HCT116 (cell line): ENCODE data around the gene FOXI3. TPM values are rescaled to one million over a fixed set of nuclear protein-coding genes. Genes with fewer than 3 reads are reported as not detected.

Experiments
- ATAC-seq: fragments of 200-7000 bp; cut with Tn5 transposase; 2 replicates; pipeline ENCODE4 v1.9.1; 2020; ENCODE audit warnings: mild to moderate bottlenecking, moderate library complexity
- BruUV-seq: library from RNA; stranded (reverse); fragments of 400-500 nt; replicated peaks from 2 replicates; lab custom pipeline; 2021; lab: Mats Ljungman, UMichigan
- CTCF ChIA-PET: fragments of 300-600 bp; sonication (Branson Sonifier 250); formaldehyde crosslinking; loops from one replicate; lab custom pipeline; 2021; ENCODE audit warnings: antibody characterized with exemption; lab: Charles Lee
- POLR2A ChIA-PET: fragments of 300-600, 350-600 bp; sonication (Branson Sonifier 250); formaldehyde crosslinking; loops from one replicate; lab custom pipeline; 2021; ENCODE audit warnings: antibody characterized with exemption; lab: Charles Lee
- RAD21 ChIA-PET, 2 experiments: fragments of 300-600 bp; sonication (Branson Sonifier 250); formaldehyde crosslinking; loops; one replicate each; lab custom pipeline; 2023; ENCODE audit warnings: low total read pairs in 2 of 2; ENCODE audit not compliant: uncharacterized antibody in 2 of 2, unreplicated experiment in 2 of 2, low non-redundant PET in 1 of 2; lab: Charles Lee
- DNase-seq: peaks from one replicate; pipeline ENCODE4 v3.0.0-alpha.2; 2010; ENCODE audit warnings: low read depth, low spot score
- H2AFZ ChIP-seq: fragments of 200-600 bp; shearing (Covaris generic), sonication (generic); 2 replicates; pipeline ENCODE4 v1.6.1; 2017; ENCODE audit warnings: low read depth, mixed run types, mixed read lengths, antibody characterized with exemption, low read length; ENCODE audit not compliant: poor library complexity, severe bottlenecking
- H3K27ac ChIP-seq: 2 replicates; pipeline ENCODE4 v1.5.1; 2012; ENCODE audit warnings: low read depth, low read length
- H3K27me3 ChIP-seq: fragments of 200-600 bp; sonication (generic); 2 replicates; pipeline ENCODE4 v1.6.1; 2016; ENCODE audit warnings: mixed run types, low read length, mixed read lengths; ENCODE audit not compliant: insufficient read depth
- H3K36me3 ChIP-seq, 2 experiments: fragments of 200-500 bp in 1 of 2; fragments of 200-600 bp in 1 of 2; sonication (Bioruptor generic) in 1 of 2; sonication (generic) in 1 of 2; 2 replicates each; pipeline versions ENCODE4 v1.5.1 to v1.6.1; 2014 to 2016; ENCODE audit warnings: low read length in 2 of 2, inconsistent platforms in 1 of 2, mixed read lengths in 1 of 2, mixed run types in 1 of 2; ENCODE audit not compliant: insufficient read depth in 2 of 2, control insufficient read depth in 1 of 2
- H3K4me1 ChIP-seq, 2 experiments: fragments of 200-600 bp in 1 of 2; sonication (generic) in 1 of 2; 2 replicates each; pipeline versions ENCODE4 v1.5.1 to v1.6.1; 2012 to 2017; ENCODE audit warnings: low read length in 2 of 2, inconsistent platforms in 1 of 2, mild to moderate bottlenecking in 1 of 2, mixed read lengths in 1 of 2, mixed run types in 1 of 2, moderate library complexity in 1 of 2; ENCODE audit not compliant: insufficient read depth in 2 of 2, control insufficient read depth in 1 of 2
- H3K4me2 ChIP-seq: fragments of 200-600 bp; sonication (generic); 2 replicates; pipeline ENCODE4 v1.6.1; 2017; ENCODE audit warnings: mixed run types, low read length, mixed read lengths
- H3K4me3 ChIP-seq, 2 experiments: fragments of 200-600 bp in 1 of 2; sonication (generic) in 1 of 2; replicated peaks in 1 of 2; 2 replicates each; pipeline ENCODE4 v1.5.1; 2011 to 2016; ENCODE audit warnings: low read length in 2 of 2, control low read depth in 1 of 2, low read depth in 1 of 2, mild to moderate bottlenecking in 1 of 2, mixed read lengths in 1 of 2, mixed run types in 1 of 2
- H3K79me2 ChIP-seq: fragments of 200-600 bp; sonication (generic); 2 replicates; pipeline ENCODE4 v1.6.1; 2017; ENCODE audit warnings: mild to moderate bottlenecking, mixed run types, low read length, moderate library complexity, mixed read lengths; ENCODE audit not compliant: insufficient read depth
- H3K9ac ChIP-seq: fragments of 200-600 bp; sonication (generic); 2 replicates; pipeline ENCODE4 v1.6.1; 2016; ENCODE audit warnings: low read length, mixed read lengths
- H3K9me2 ChIP-seq: fragments of 200-600 bp; sonication (generic), shearing (Covaris generic); 2 replicates; pipeline ENCODE4 v1.6.1; 2017; ENCODE audit warnings: mixed run types, mild to moderate bottlenecking, moderate library complexity; ENCODE audit not compliant: insufficient read depth
- H3K9me3 ChIP-seq, 2 experiments: fragments of 200-500 bp in 1 of 2; fragments of 200-600 bp in 1 of 2; sonication (Bioruptor generic) in 1 of 2; sonication (generic) in 1 of 2; 2 replicates each; pipeline ENCODE4 v1.6.1; 2014 to 2017; ENCODE audit warnings: low read length in 2 of 2, mixed read lengths in 2 of 2, inconsistent platforms in 1 of 2, low read depth in 1 of 2, mild to moderate bottlenecking in 1 of 2, mixed run types in 1 of 2, moderate library complexity in 1 of 2; ENCODE audit not compliant: control insufficient read depth in 1 of 2, insufficient read depth in 1 of 2
- H4K20me1 ChIP-seq: fragments of 200-600 bp; sonication (generic), shearing (Covaris generic); 2 replicates; pipeline ENCODE4 v1.6.1; 2017; ENCODE audit warnings: mixed run types, mild to moderate bottlenecking, moderate library complexity; ENCODE audit not compliant: insufficient read depth
- CBX3 ChIP-seq: IDR thresholded peaks from 2 replicates; pipeline ENCODE4 v1.6.1; 2012; ENCODE audit warnings: low read depth
- ELF1 ChIP-seq: IDR thresholded peaks from 2 replicates; pipeline ENCODE4 v1.6.1; 2012; ENCODE audit warnings: low read depth, borderline replicate concordance
- EZH2 ChIP-seq: fragments of 200-600 bp; sonication (generic); IDR thresholded peaks from 2 replicates; pipeline ENCODE4 v1.6.1; 2017; ENCODE audit warnings: antibody characterized with exemption, mixed run types
- EZH2phosphoT487 ChIP-seq: fragments of 200-600 bp; IDR thresholded peaks from 2 replicates; pipeline ENCODE4 v1.6.1; 2018; ENCODE audit warnings: antibody characterized with exemption, borderline replicate concordance
- FOSL1 ChIP-seq: IDR thresholded peaks from 2 replicates; pipeline ENCODE4 v1.6.1; 2012; ENCODE audit warnings: low read depth
- POLR2AphosphoS5 ChIP-seq: IDR thresholded peaks from 2 replicates; pipeline ENCODE4 v1.6.1; 2011; ENCODE audit warnings: mild to moderate bottlenecking, low read depth, low read length, moderate library complexity
- SIN3A ChIP-seq: IDR thresholded peaks from 2 replicates; pipeline ENCODE4 v1.6.1; 2012; ENCODE audit warnings: low read depth
- TCF7L2 ChIP-seq: IDR thresholded peaks from 2 replicates; pipeline ENCODE4 v1.7.0; 2011; ENCODE audit warnings: borderline replicate concordance, inconsistent platforms; ENCODE audit not compliant: insufficient read depth, insufficient read length; ENCODE audit errors: extremely low read depth
- intact Hi-C: fragments of 100-400 bp; cut with micrococcal nuclease; formaldehyde crosslinking; loops from 2 replicates; pipeline ENCODE4 v1.10.0; 2022
- total RNA-seq: library from RNA; stranded (reverse); gene quantifications from one replicate; pipeline ENCODE4 v1.2.1, GENCODE V29; 2021; ENCODE audit not compliant: unreplicated experiment
- TF ChIP-seq, protein P1 (sequence below), 3 experiments: fragments of 200-600 bp in 1 of 3; sonication (generic) in 1 of 3; IDR thresholded peaks in 2 of 3; conservative IDR thresholded peaks in 1 of 3; 2 replicates each; pipeline ENCODE4 v1.5.1; 2012 to 2017; ENCODE audit warnings: low read depth in 2 of 3, low read length in 2 of 3, antibody characterized with exemption in 1 of 3, borderline replicate concordance in 1 of 3, control low read depth in 1 of 3, mild to moderate bottlenecking in 1 of 3, mixed read lengths in 1 of 3, mixed run types in 1 of 3, moderate library complexity in 1 of 3; ENCODE audit not compliant: insufficient read depth in 1 of 3
- TF ChIP-seq, protein P2 (sequence below): IDR thresholded peaks from 2 replicates; pipeline ENCODE4 v1.6.1; 2012; ENCODE audit warnings: low read depth
- TF ChIP-seq, protein P3 (sequence below): IDR thresholded peaks from 2 replicates; pipeline ENCODE4 v1.6.1; 2011; ENCODE audit warnings: mild to moderate bottlenecking, low read length, moderate library complexity; ENCODE audit not compliant: insufficient replicate concordance; ENCODE audit errors: extremely low read depth

The FOXI3 gene
- total RNA-seq, 1 experiment from 2014 or later = not detected

DNA sequence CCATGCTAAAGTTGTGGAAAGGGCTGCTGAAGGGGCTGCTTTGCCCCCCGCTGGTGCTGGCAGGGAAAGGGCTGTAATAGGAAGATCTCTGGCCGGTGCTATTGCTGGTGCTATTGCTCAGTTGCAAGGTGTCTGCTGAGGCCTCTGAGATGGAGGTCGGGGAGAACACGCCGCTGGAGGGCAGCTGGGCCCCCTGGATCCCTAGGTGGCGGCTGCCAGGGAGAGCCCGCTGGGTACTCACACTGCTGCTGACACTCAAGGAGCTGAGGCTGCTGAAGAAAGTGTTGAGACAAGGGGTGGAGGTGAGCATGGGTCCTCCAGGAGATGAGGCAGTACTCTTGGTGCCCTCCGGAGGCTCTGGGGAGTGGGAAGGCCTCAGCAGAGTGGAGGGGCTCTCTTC lies 4.2 kb downstream of the FOXI3 start:
- TF ChIP-seq EZH2phosphoT487 = no peak
- no peak for TF ChIP-seq CBX3
- TF ChIP-seq, protein P1, sequence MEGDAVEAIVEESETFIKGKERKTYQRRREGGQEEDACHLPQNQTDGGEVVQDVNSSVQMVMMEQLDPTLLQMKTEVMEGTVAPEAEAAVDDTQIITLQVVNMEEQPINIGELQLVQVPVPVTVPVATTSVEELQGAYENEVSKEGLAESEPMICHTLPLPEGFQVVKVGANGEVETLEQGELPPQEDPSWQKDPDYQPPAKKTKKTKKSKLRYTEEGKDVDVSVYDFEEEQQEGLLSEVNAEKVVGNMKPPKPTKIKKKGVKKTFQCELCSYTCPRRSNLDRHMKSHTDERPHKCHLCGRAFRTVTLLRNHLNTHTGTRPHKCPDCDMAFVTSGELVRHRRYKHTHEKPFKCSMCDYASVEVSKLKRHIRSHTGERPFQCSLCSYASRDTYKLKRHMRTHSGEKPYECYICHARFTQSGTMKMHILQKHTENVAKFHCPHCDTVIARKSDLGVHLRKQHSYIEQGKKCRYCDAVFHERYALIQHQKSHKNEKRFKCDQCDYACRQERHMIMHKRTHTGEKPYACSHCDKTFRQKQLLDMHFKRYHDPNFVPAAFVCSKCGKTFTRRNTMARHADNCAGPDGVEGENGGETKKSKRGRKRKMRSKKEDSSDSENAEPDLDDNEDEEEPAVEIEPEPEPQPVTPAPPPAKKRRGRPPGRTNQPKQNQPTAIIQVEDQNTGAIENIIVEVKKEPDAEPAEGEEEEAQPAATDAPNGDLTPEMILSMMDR (IDR thresholded peaks at IDR 0.05 in 2 of 3, conservative IDR thresholded peaks at IDR 0.05 in 1 of 3; ENCODE audit: borderline replicate concordance in 1 of 3, insufficient read depth in 1 of 3, low read depth in 2 of 3, low read length in 2 of 3) = peak in 2 of 3 experiments; percentile 9 to 13; a peak in 1 of 6 replicates
- TF ChIP-seq, all 23 proteins: peak for 1
- peak; percentile 70 for ATAC-seq
- Histone ChIP-seq H3K27me3 (no peaks in the 10 kb centered on the region), H2AFZ (no peak overlapping the region), H3K27ac (no peak overlapping the region), H3K9me2 (no peaks in the 10 kb centered on the region), H3K4me2 (no peak overlapping the region), H3K9ac (no peak overlapping the region), H4K20me1 (no peaks in the 10 kb centered on the region), H3K4me1 (no peaks in the 10 kb centered on the region), H3K79me2 (no peaks in the 10 kb centered on the region), H3K36me3 (no peaks in the 10 kb centered on the region), H3K9me3 (no peaks in the 10 kb centered on the region), H3K4me3 (no peak overlapping the region)
- intact Hi-C loops = no loop called here
- CTCF ChIA-PET = no interaction called here
- no TSS peak for BruUV-seq
- RAD21 ChIA-PET = no interaction called here
- no peak for DNase-seq
- POLR2A ChIA-PET = no interaction called here

DNA sequence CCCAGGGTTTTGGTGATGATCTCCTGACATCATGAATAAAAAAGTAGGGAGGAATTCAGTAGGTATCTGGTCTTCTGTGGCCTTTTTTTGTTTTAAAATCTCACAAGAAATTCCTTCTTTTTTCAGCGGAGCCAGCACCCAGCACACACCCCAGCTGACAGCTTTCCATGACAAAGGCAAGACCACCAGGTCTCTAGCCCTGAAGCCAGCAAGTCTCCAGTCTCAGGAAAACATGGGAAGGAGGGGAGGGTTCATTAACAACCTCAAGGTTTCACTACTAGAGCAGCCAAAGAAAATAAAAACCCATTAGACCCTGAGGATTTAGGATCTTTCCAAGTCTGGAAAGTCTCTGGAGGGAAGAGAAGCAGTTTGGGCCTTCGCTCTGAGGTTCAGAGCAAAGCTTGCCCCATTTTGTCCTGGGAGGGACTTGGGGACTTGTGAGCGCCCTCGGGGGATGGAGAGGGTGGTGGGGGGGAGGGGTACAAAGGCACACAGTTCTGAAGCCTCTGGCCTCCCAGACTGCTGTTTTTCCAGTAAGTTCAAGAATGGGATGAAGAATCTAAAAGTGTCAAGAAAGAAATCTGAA lies 9.0 kb downstream of the FOXI3 start:
- Histone ChIP-seq H3K4me3 (no peak overlapping the region), H3K27me3 (no peaks in the 10 kb centered on the region), H3K4me1 (no peaks in the 10 kb centered on the region), H2AFZ (no peak overlapping the region), H3K9me3 (no peaks in the 10 kb centered on the region), H3K9me2 (no peaks in the 10 kb centered on the region), H3K79me2 (no peaks in the 10 kb centered on the region), H3K4me2 (no peak overlapping the region), H3K9ac (no peak overlapping the region), H4K20me1 (no peaks in the 10 kb centered on the region), H3K27ac (no peak overlapping the region), H3K36me3 (no peaks in the 10 kb centered on the region)
- ChIA-PET CTCF (no interaction called here), RAD21 (no interaction called here), POLR2A (no interaction called here)
- intact Hi-C loops = no loop called here
- no TSS peak for BruUV-seq
- no peak for DNase-seq
- no peak for ATAC-seq
- TF ChIP-seq, protein P2, sequence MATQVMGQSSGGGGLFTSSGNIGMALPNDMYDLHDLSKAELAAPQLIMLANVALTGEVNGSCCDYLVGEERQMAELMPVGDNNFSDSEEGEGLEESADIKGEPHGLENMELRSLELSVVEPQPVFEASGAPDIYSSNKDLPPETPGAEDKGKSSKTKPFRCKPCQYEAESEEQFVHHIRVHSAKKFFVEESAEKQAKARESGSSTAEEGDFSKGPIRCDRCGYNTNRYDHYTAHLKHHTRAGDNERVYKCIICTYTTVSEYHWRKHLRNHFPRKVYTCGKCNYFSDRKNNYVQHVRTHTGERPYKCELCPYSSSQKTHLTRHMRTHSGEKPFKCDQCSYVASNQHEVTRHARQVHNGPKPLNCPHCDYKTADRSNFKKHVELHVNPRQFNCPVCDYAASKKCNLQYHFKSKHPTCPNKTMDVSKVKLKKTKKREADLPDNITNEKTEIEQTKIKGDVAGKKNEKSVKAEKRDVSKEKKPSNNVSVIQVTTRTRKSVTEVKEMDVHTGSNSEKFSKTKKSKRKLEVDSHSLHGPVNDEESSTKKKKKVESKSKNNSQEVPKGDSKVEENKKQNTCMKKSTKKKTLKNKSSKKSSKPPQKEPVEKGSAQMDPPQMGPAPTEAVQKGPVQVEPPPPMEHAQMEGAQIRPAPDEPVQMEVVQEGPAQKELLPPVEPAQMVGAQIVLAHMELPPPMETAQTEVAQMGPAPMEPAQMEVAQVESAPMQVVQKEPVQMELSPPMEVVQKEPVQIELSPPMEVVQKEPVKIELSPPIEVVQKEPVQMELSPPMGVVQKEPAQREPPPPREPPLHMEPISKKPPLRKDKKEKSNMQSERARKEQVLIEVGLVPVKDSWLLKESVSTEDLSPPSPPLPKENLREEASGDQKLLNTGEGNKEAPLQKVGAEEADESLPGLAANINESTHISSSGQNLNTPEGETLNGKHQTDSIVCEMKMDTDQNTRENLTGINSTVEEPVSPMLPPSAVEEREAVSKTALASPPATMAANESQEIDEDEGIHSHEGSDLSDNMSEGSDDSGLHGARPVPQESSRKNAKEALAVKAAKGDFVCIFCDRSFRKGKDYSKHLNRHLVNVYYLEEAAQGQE = no peak
- TF ChIP-seq, protein P3, sequence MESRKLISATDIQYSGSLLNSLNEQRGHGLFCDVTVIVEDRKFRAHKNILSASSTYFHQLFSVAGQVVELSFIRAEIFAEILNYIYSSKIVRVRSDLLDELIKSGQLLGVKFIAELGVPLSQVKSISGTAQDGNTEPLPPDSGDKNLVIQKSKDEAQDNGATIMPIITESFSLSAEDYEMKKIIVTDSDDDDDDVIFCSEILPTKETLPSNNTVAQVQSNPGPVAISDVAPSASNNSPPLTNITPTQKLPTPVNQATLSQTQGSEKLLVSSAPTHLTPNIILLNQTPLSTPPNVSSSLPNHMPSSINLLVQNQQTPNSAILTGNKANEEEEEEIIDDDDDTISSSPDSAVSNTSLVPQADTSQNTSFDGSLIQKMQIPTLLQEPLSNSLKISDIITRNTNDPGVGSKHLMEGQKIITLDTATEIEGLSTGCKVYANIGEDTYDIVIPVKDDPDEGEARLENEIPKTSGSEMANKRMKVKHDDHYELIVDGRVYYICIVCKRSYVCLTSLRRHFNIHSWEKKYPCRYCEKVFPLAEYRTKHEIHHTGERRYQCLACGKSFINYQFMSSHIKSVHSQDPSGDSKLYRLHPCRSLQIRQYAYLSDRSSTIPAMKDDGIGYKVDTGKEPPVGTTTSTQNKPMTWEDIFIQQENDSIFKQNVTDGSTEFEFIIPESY = no peak
- TF ChIP-seq POLR2AphosphoS5 = no peak
- no peak for TF ChIP-seq EZH2
- no peak for TF ChIP-seq SIN3A
- TF ChIP-seq EZH2phosphoT487 = no peak
- no peak for TF ChIP-seq FOSL1
- TF ChIP-seq TCF7L2 = no peak
- TF ChIP-seq ELF1 = no peak
